Cardiac fibroblast (primary cell): ENCODE data around the gene KRT6A.

Source experiments
- DNase-seq, 2 donors: peaks; one replicate each; pipeline versions ENCODE4 v3.0.0 to v3.0.0-alpha.2; 2010; ENCODE audit warnings: low read depth in 2 of 2
- H3K4me3 ChIP-seq, 2 donors: replicated peaks in 1 of 2; 1 replicate in 1 of 2; 2 replicates in 1 of 2; pipeline ENCODE4 v1.5.1; 2011; ENCODE audit warnings: low read depth in 2 of 2, low read length in 2 of 2, mild to moderate bottlenecking in 2 of 2, moderate library complexity in 1 of 2
- CTCF ChIP-seq: IDR thresholded peaks from one replicate; pipeline ENCODE4 v1.5.1; 2011; ENCODE audit warnings: low read depth, mild to moderate bottlenecking, low read length, inconsistent platforms

KRT6A gene

GRCh38 chr12:52525661-52526499, 32.8 kb upstream of the KRT6A start:
- no peak overlapping the region for H3K4me3 ChIP-seq
- TF ChIP-seq CTCF: no peak
- no peak for DNase-seq

- no peak overlapping the region for H3K4me3 ChIP-seq
- no peak for DNase-seq
- no peak for TF ChIP-seq CTCF
These were observed 32.0 kb upstream of the KRT6A start for GRCh38 chr12:52524898-52525591.

- DNase-seq: no peak
- no peak overlapping the region for H3K4me3 ChIP-seq
- no peak for TF ChIP-seq CTCF
These were observed 31.3 kb upstream of the KRT6A start for GRCh38 chr12:52524241-52524897.

GRCh38 chr12:52523824-52524223, 30.8 kb upstream of the KRT6A start:
- H3K4me3 ChIP-seq: no peak overlapping the region
- no peak for DNase-seq
- TF ChIP-seq CTCF: no peak

GRCh38 chr12:52522346-52523011, 29.4 kb upstream of the KRT6A start:
- TF ChIP-seq CTCF: no peak
- peak; percentile 19 to 32 for DNase-seq
- no peak overlapping the region for H3K4me3 ChIP-seq

GRCh38 chr12:52521568-52522266, 28.7 kb upstream of the KRT6A start:
- no peak for TF ChIP-seq CTCF
- DNase-seq: peak in 1 of 2 donors; percentile 41
- H3K4me3 ChIP-seq: no peak overlapping the region
